Measurements from ENCODE around the gene EGR1.

- TF ChIP-seq CTCF (IDR thresholded peaks at IDR 0.05 in 8 of 11, conservative IDR thresholded peaks at IDR 0.05 in 3 of 11) (no peak), POLR2AphosphoS5 (IDR thresholded peaks at IDR 0.05) (no peak)
Measured at GRCh38 chr5:138418444-138418843, 46.8 kb upstream of the EGR1 start.

Measured in spleen (tissue), 7 donors.